K562 (cell line): Measurements from ENCODE around the gene PPFIBP2. TPM values are rescaled to one million over a fixed set of nuclear protein-coding genes. Genes with fewer than 3 reads are reported as not detected.

Source experiments
- FIP1L1 ChIP-seq: fragments of 200-400 bp; formaldehyde crosslinking; IDR thresholded peaks from 2 replicates; pipeline ENCODE4 v1.6.1; 2018; ENCODE audit warnings: mild to moderate bottlenecking, low read depth, low read length; ENCODE audit not compliant: poor library complexity, severe bottlenecking
- FOXO4 ChIP-seq: fragments of 450-650 bp; formaldehyde crosslinking; IDR thresholded peaks from 2 replicates; pipeline ENCODE4 v1.4.0; 2020; ENCODE audit warnings: mild to moderate bottlenecking, moderate library complexity
- HEY1 ChIP-seq: fragments of 250-450 bp; sonication (Bioruptor Pico); IDR thresholded peaks from 2 replicates; pipeline ENCODE4 v1.5.0; 2020; ENCODE audit warnings: mild to moderate bottlenecking, moderate library complexity, borderline replicate concordance
- HINFP ChIP-seq: fragments of 450-650 bp; conservative IDR thresholded peaks from 2 replicates; pipeline ENCODE4 v1.6.1; 2016; ENCODE audit warnings: missing genetic modification characterization, low read depth, mild to moderate bottlenecking, control low read depth, missing compliant biosample characterization
- HNRNPL ChIP-seq: fragments of 200-400 bp; formaldehyde crosslinking; IDR thresholded peaks from 2 replicates; pipeline ENCODE4 v1.6.1; 2017; ENCODE audit warnings: low read depth, mild to moderate bottlenecking, low read length
- NBN ChIP-seq: fragments of 450-650 bp; IDR thresholded peaks from 2 replicates; pipeline ENCODE4 v1.6.1; 2016; ENCODE audit warnings: low read depth, mild to moderate bottlenecking
- OTX1 ChIP-seq: fragments of 450-650 bp; formaldehyde crosslinking; IDR thresholded peaks from 2 replicates; pipeline ENCODE4 v1.4.0; 2022; ENCODE audit warnings: mild to moderate bottlenecking
- RFX7 ChIP-seq: fragments of 250-450 bp; sonication (Bioruptor Pico); IDR thresholded peaks from 2 replicates; pipeline ENCODE4 v1.5.1; 2021; ENCODE audit warnings: mild to moderate bottlenecking
- SMARCA4 ChIP-seq: fragments of 450-650 bp; IDR thresholded peaks from 2 replicates; pipeline ENCODE4 v1.6.1; 2016
- ZNF764 ChIP-seq: fragments of 250-450 bp; sonication (Bioruptor Pico); IDR thresholded peaks from 2 replicates; pipeline ENCODE4 v1.4.0; 2020; ENCODE audit warnings: low read depth, mild to moderate bottlenecking, moderate library complexity
- polyA plus RNA-seq, 8 experiments: library from polyadenylated mRNA; depleted of rRNA in 4 of 8; stranded (reverse) in 5 of 8; unstranded in 3 of 8; fragments of >200 nt; fragmentation: Nextera tagmentation in 2 of 8; fragmentation: Illumina TruSeq in 1 of 8; extraction: Ambion mirVana in 2 of 8; extraction: Trizol in 1 of 8; gene quantifications; 2 replicates each; pipeline versions ENCODE4 v1.2.1 to v1.2.3, GENCODE V29; 2011 to 2014; ENCODE audit warnings: inconsistent platforms in 1 of 8, missing spikeins in 1 of 8
- total RNA-seq, 7 experiments: library from RNA; depleted of rRNA in 6 of 7; stranded (reverse); fragments of >200 nt in 6 of 7; fragmentation: Illumina TruSeq in 2 of 7; extraction: Trizol in 2 of 7; gene quantifications; 2 replicates each; pipeline versions ENCODE4 v1.2.1 to v1.2.3, GENCODE V29; 2011 to 2021; ENCODE audit warnings: low replicate concordance in 1 of 7
- TF ChIP-seq, protein P1 (sequence below), 2 experiments: fragments of 450-650 bp in 1 of 2; sonication (generic) in 1 of 2; formaldehyde crosslinking in 1 of 2; IDR thresholded peaks; 2 replicates each; pipeline versions ENCODE4 v1.7.1 to v1.9.0; 2016 to 2022; ENCODE audit warnings: inconsistent platforms in 1 of 2, mild to moderate bottlenecking in 1 of 2, missing genetic modification reagents in 1 of 2
- TF ChIP-seq, protein P2 (sequence below): fragments of 200-400 bp; formaldehyde crosslinking; IDR thresholded peaks from 2 replicates; pipeline ENCODE4 v1.6.1; 2017; ENCODE audit warnings: mild to moderate bottlenecking, low read depth, low read length, moderate library complexity

PPFIBP2 gene
- total and polyA plus RNA-seq, 9 of the 15 experiments (the other 6 are each of a cell fraction or from before 2014, with no cell fraction given), result 0.18 to 3.4 (median 1.2) TPM

GRCh38 chr11:7513234-7514098, at the start of gene PPFIBP2 (continued):
- TF ChIP-seq, protein P1, sequence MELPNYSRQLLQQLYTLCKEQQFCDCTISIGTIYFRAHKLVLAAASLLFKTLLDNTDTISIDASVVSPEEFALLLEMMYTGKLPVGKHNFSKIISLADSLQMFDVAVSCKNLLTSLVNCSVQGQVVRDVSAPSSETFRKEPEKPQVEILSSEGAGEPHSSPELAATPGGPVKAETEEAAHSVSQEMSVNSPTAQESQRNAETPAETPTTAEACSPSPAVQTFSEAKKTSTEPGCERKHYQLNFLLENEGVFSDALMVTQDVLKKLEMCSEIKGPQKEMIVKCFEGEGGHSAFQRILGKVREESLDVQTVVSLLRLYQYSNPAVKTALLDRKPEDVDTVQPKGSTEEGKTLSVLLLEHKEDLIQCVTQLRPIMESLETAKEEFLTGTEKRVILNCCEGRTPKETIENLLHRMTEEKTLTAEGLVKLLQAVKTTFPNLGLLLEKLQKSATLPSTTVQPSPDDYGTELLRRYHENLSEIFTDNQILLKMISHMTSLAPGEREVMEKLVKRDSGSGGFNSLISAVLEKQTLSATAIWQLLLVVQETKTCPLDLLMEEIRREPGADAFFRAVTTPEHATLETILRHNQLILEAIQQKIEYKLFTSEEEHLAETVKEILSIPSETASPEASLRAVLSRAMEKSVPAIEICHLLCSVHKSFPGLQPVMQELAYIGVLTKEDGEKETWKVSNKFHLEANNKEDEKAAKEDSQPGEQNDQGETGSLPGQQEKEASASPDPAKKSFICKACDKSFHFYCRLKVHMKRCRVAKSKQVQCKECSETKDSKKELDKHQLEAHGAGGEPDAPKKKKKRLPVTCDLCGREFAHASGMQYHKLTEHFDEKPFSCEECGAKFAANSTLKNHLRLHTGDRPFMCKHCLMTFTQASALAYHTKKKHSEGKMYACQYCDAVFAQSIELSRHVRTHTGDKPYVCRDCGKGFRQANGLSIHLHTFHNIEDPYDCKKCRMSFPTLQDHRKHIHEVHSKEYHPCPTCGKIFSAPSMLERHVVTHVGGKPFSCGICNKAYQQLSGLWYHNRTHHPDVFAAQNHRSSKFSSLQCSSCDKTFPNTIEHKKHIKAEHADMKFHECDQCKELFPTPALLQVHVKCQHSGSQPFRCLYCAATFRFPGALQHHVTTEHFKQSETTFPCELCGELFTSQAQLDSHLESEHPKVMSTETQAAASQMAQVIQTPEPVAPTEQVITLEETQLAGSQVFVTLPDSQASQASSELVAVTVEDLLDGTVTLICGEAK (IDR thresholded peaks at IDR 0.05), result no peak
- TF ChIP-seq, protein P1 (CRISPR knock-in tag; IDR thresholded peaks at IDR 0.05), result no peak
- TF ChIP-seq ZNF764 (CRISPR knock-in tag), result no peak
- TF ChIP-seq OTX1, result no peak
- TF ChIP-seq, protein P2, sequence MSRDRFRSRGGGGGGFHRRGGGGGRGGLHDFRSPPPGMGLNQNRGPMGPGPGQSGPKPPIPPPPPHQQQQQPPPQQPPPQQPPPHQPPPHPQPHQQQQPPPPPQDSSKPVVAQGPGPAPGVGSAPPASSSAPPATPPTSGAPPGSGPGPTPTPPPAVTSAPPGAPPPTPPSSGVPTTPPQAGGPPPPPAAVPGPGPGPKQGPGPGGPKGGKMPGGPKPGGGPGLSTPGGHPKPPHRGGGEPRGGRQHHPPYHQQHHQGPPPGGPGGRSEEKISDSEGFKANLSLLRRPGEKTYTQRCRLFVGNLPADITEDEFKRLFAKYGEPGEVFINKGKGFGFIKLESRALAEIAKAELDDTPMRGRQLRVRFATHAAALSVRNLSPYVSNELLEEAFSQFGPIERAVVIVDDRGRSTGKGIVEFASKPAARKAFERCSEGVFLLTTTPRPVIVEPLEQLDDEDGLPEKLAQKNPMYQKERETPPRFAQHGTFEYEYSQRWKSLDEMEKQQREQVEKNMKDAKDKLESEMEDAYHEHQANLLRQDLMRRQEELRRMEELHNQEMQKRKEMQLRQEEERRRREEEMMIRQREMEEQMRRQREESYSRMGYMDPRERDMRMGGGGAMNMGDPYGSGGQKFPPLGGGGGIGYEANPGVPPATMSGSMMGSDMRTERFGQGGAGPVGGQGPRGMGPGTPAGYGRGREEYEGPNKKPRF, result no peak
- peak; percentile 27; the same call in 1 of the 2 replicates for TF ChIP-seq SMARCA4
- TF ChIP-seq HINFP (tag), result no peak
- TF ChIP-seq NBN, result no peak
- TF ChIP-seq HEY1 (CRISPR knock-in tag), result no peak
- no peak for TF ChIP-seq FOXO4
- TF ChIP-seq RFX7 (CRISPR knock-in tag), result no peak
- no peak for TF ChIP-seq HNRNPL
- TF ChIP-seq FIP1L1, result no peak
